Esophagus muscularis mucosa (tissue), 4 donors: ENCODE measurements around the gene ETFA.

Source experiments
- CTCF ChIP-seq, 3 experiments: fragments of 200-600 bp in 2 of 3; fragments of 450-650 bp in 1 of 3; sonication (generic) in 2 of 3; IDR thresholded peaks; one replicate each; pipeline ENCODE4 v1.5.1; 2017 to 2019; ENCODE audit warnings: antibody characterized with exemption in 3 of 3, mild to moderate bottlenecking in 2 of 3, moderate library complexity in 1 of 3
- EP300 ChIP-seq: sonication (generic); formaldehyde crosslinking; IDR thresholded peaks from one replicate; pipeline ENCODE4 v1.6.1; 2017; ENCODE audit warnings: antibody characterized with exemption
- POLR2A ChIP-seq: fragments of 450-650 bp; IDR thresholded peaks from one replicate; pipeline ENCODE4 v1.6.1; 2017; ENCODE audit warnings: antibody characterized with exemption, moderate library complexity, mild to moderate bottlenecking, low read depth

- TF ChIP-seq CTCF (IDR thresholded peaks at IDR 0.05) (no peak), EP300 (no peak), POLR2A (no peak)
Measured at GRCh38 chr15:76274226-76274625, 37.0 kb downstream of the ETFA start.
